ENCODE data around the gene PRDM11. TPM values are rescaled to one million over a fixed set of nuclear protein-coding genes. Genes with fewer than 3 reads are reported as not detected.

Gene PRDM11
- total RNA-seq, 2 experiments from 2014 or later, result 4.5 to 8.4 TPM

- DNase-seq (ENCODE audit: low spot score), result no peak
- Histone ChIP-seq H4K20me1 (ENCODE audit: insufficient read depth, low read length) (peaks cover 3% of the 10 kb centered on the region; the same call in 1 of the 2 replicates), H3K36me3 (ENCODE audit: insufficient read depth, low read length) (no peaks in the 10 kb centered on the region), H3K4me1 (ENCODE audit: insufficient read depth, low read length, poor library complexity, severe bottlenecking) (no peaks in the 10 kb centered on the region), H3K9me2 (ENCODE audit: insufficient read depth, low read length) (no peaks in the 10 kb centered on the region), H3K27ac (ENCODE audit: low read depth, low read length, poor library complexity, severe bottlenecking) (no peak overlapping the region), H3K4me3 (ENCODE audit: low read depth, low read length, poor library complexity, severe bottlenecking) (no peak overlapping the region), H2AFZ (ENCODE audit: low read length) (no peak overlapping the region), H3K9me3 (ENCODE audit: low read length) (no peaks in the 10 kb centered on the region), H3K4me2 (ENCODE audit: low read length) (no peak overlapping the region), H3K79me2 (ENCODE audit: insufficient read depth, low read depth, low read length) (no peaks in the 10 kb centered on the region)
- POLR2A ChIA-PET, result no interaction called here
- TF ChIP-seq EZH2phosphoT487 (IDR thresholded peaks at IDR 0.05; ENCODE audit: borderline replicate concordance, low read depth, low read length) (no peak), CTCF (conservative IDR thresholded peaks at IDR 0.05; ENCODE audit: low read length) (no peak)
- intact Hi-C loops (cut with micrococcal nuclease; ENCODE audit: unreplicated experiment), result no loop called here
- no TSS peak for BruUV-seq (replicated peaks)
- CTCF ChIA-PET (ENCODE audit: unreplicated experiment), result no interaction called here
Measured at GRCh38 chr11:45165386-45165785, 18.9 kb downstream of the PRDM11 start.

GRCh38 chr11:45165806-45166603 lies 19.6 kb downstream of the PRDM11 start:
- intact Hi-C loops (cut with micrococcal nuclease; ENCODE audit: unreplicated experiment), result no loop called here
- POLR2A ChIA-PET, result interaction anchor here (0.7 kb wide), 1 partner anchor 15 kb away, joined by 3 read pairs; no protein-coding TSS in a partner anchor
- H3K36me3 ChIP-seq (ENCODE audit: insufficient read depth, low read length), result no peaks in the 10 kb centered on the region
- no TSS peak for BruUV-seq (replicated peaks)
- CTCF ChIA-PET (ENCODE audit: unreplicated experiment), result no interaction called here
- no peak for DNase-seq (ENCODE audit: low spot score)
- no peaks in the 10 kb centered on the region for H3K79me2 ChIP-seq (ENCODE audit: insufficient read depth, low read depth, low read length)
- H4K20me1 ChIP-seq (ENCODE audit: insufficient read depth, low read length), result no peaks in the 10 kb centered on the region
- TF ChIP-seq EZH2phosphoT487 (IDR thresholded peaks at IDR 0.05; ENCODE audit: borderline replicate concordance, low read depth, low read length) (no peak), CTCF (conservative IDR thresholded peaks at IDR 0.05; ENCODE audit: low read length) (0 out of 2 replicates have a peak, but pooled peaks have one; percentile 12)
- no peaks in the 10 kb centered on the region for H3K9me3 ChIP-seq (ENCODE audit: low read length)
- no peaks in the 10 kb centered on the region for H3K9me2 ChIP-seq (ENCODE audit: insufficient read depth, low read length)
- H3K27ac ChIP-seq (ENCODE audit: low read depth, low read length, poor library complexity, severe bottlenecking), result no peak overlapping the region
- H2AFZ ChIP-seq (ENCODE audit: low read length), result no peak overlapping the region
- no peaks in the 10 kb centered on the region for H3K4me1 ChIP-seq (ENCODE audit: insufficient read depth, low read length, poor library complexity, severe bottlenecking)
- no peak overlapping the region for H3K4me2 ChIP-seq (ENCODE audit: low read length)
- no peak overlapping the region for H3K4me3 ChIP-seq (ENCODE audit: low read depth, low read length, poor library complexity, severe bottlenecking)

- no peaks in the 10 kb centered on the region for H3K36me3 ChIP-seq (ENCODE audit: insufficient read depth, low read length)
- H2AFZ ChIP-seq (ENCODE audit: low read length), result no peak overlapping the region
- ChIA-PET POLR2A (interaction anchor here (0.7 kb wide), 1 partner anchor 16 kb away, joined by 3 read pairs; no protein-coding TSS in a partner anchor), CTCF (ENCODE audit: unreplicated experiment) (no interaction called here)
- intact Hi-C loops (cut with micrococcal nuclease; ENCODE audit: unreplicated experiment), result no loop called here
- H3K4me1 ChIP-seq (ENCODE audit: insufficient read depth, low read length, poor library complexity, severe bottlenecking), result no peaks in the 10 kb centered on the region
- no peak overlapping the region for H3K27ac ChIP-seq (ENCODE audit: low read depth, low read length, poor library complexity, severe bottlenecking)
- H4K20me1 ChIP-seq (ENCODE audit: insufficient read depth, low read length), result no peaks in the 10 kb centered on the region
- DNase-seq (ENCODE audit: low spot score), result no peak
- H3K4me2 ChIP-seq (ENCODE audit: low read length), result no peak overlapping the region
- no peaks in the 10 kb centered on the region for H3K9me3 ChIP-seq (ENCODE audit: low read length)
- no peaks in the 10 kb centered on the region for H3K79me2 ChIP-seq (ENCODE audit: insufficient read depth, low read depth, low read length)
- H3K4me3 ChIP-seq (ENCODE audit: low read depth, low read length, poor library complexity, severe bottlenecking), result no peak overlapping the region
- H3K9me2 ChIP-seq (ENCODE audit: insufficient read depth, low read length), result no peaks in the 10 kb centered on the region
- TF ChIP-seq EZH2phosphoT487 (IDR thresholded peaks at IDR 0.05; ENCODE audit: borderline replicate concordance, low read depth, low read length) (no peak), CTCF (conservative IDR thresholded peaks at IDR 0.05; ENCODE audit: low read length) (no peak)
- no TSS peak for BruUV-seq (replicated peaks)
Measured at GRCh38 chr11:45166604-45166897, 20.1 kb downstream of the PRDM11 start.

All from OCI-LY7 (cell line).